Heart right ventricle (tissue), 16 donors: ENCODE data around the gene DPM3. TPM values are rescaled to one million over a fixed set of nuclear protein-coding genes. Genes with fewer than 3 reads are reported as not detected.
A peak's percentile ranks its signal among the peaks of the same experiment; 100 is the strongest.

Source experiments
- ATAC-seq, 8 donors: fragments of 200-7000 bp; cut with Tn5 transposase; one replicate each; pipeline ENCODE4 v1.9.1; 2020; ENCODE audit warnings: mild to moderate bottlenecking in 8 of 8, moderate library complexity in 8 of 8, moderate number of reproducible peaks in 1 of 8
- DNase-seq, 2 donors: peaks; one replicate each; pipeline ENCODE4 v3.0.0-alpha.2; 2020
- H3K27ac ChIP-seq, 10 donors: fragments of 200-600 bp; sonication (generic) in 2 of 10; one replicate each; pipeline versions ENCODE4 v1.5.0 to v1.8.0; 2020 to 2022; ENCODE audit warnings: mild to moderate bottlenecking in 3 of 10
- H3K27me3 ChIP-seq, 7 donors: fragments of 200-600 bp; one replicate each; pipeline ENCODE4 v1.8.0; 2021 to 2022; ENCODE audit warnings: mild to moderate bottlenecking in 2 of 7
- H3K36me3 ChIP-seq, 9 donors: fragments of 200-600 bp; sonication (generic) in 1 of 9; one replicate each; pipeline versions ENCODE4 v1.5.0 to v1.8.0; 2020 to 2022; ENCODE audit warnings: mild to moderate bottlenecking in 2 of 9
- H3K4me1 ChIP-seq, 9 donors: fragments of 200-600 bp; sonication (generic) in 1 of 9; one replicate each; pipeline versions ENCODE4 v1.5.0 to v1.8.0; 2020 to 2022; ENCODE audit warnings: mild to moderate bottlenecking in 4 of 9
- H3K4me3 ChIP-seq, 10 donors: fragments of 200-600 bp; sonication (generic) in 2 of 10; one replicate each; pipeline versions ENCODE4 v1.5.0 to v1.8.0; 2020 to 2022; ENCODE audit warnings: mild to moderate bottlenecking in 7 of 10, moderate library complexity in 2 of 10
- H3K9me3 ChIP-seq, 11 donors: fragments of 200-600 bp in 10 of 11; sonication (generic) in 2 of 11; one replicate each; pipeline versions ENCODE4 v1.5.0 to v1.8.0; 2013 to 2022; ENCODE audit warnings: mild to moderate bottlenecking in 2 of 11, control low read depth in 1 of 11, moderate library complexity in 1 of 11
- CTCF ChIP-seq, 9 donors: fragments of 200-600 bp; sonication (generic) in 2 of 9; IDR thresholded peaks; one replicate each; pipeline versions ENCODE4 v1.5.0 to v1.8.0; 2021 to 2022; ENCODE audit warnings: antibody characterized with exemption in 9 of 9, mild to moderate bottlenecking in 5 of 9, moderate library complexity in 1 of 9
- WGBS, 2 donors: extraction: QIAGEN DNeasy Blood & Tissue Kit; methylation state at CpG; one replicate each; pipeline ENCODE4 v1.1.7; 2013; ENCODE audit warnings: inconsistent platforms in 1 of 2; 5-methylcytosine and 5-hydroxymethylcytosine counted together
- intact Hi-C, 10 donors: fragments of 100-400 bp; cut with DNase I; formaldehyde crosslinking; loops; one replicate each; pipeline versions ENCODE4 v1.11.1 to v1.14.2; 2022
- polyA plus RNA-seq, 2 donors: library from polyadenylated mRNA; stranded (reverse); fragments of 200-250 nt; gene quantifications; one replicate each; pipeline ENCODE4 v1.2.3, GENCODE V29; 2013
- total RNA-seq, 10 donors: library from RNA; stranded (reverse); fragmentation: NEBNext Ultra II Directional in 3 of 10; extraction: Animal tissue kit (Norgen Biotek cat#: 25700) in 3 of 10; gene quantifications; one replicate each; pipeline versions ENCODE4 v1.2.1 to v1.2.4, GENCODE V29; 2021 to 2023
- donor health status: Arrhythmogenic right ventricular cardiomyopathy.
- donor health status: ischemic (EF 13 %, LVEDD 7.1; RV severe dilation, severe dysfunction).
- donor health status: healthy with polysubstance abuse.
- donor health status: DM: no; HTN: yes; CAD: no.
- donor health status: DM: no; HTN: no; CAD: no.
- donor health status: ischemic (EF 25% LVEDD 6.9; RV normal size, moderate dysfunction).
- donor health status: ischemic (EF 25% LVEDD 5.7; RV mildly dilated, moderate dysfunction).
- donor health status: healthy.
- donor health status: DM: yes; HTN: yes; CAD: no.
- donor health status: Ischemic cardiomyopathy.
- donor health status: ischemic (EF 35%, LVEDD 5.7; RV mildly dilated, moderate dysfunction).
- donor health status: nonischemic (EF 11% LVEDD 7.7; RV severe dilation, severe dysfunction).
- donor health status: DM: yes; HTN: yes; CAD: no.
- donor health status: PGD.
- donor health status: ischemic (EF 29% LVEDD 5.4; RV normal size, mild dysfunction).
- donor health status: nonischemic (EF 23%, LVEDD 6.1; RV moderate dilation, normal function).

DPM3 gene
- total and polyA plus RNA-seq, 12 donors = 48.2 to 304 (median 54.3) TPM

- Histone ChIP-seq H3K36me3 (peaks cover 0 to 22% (median 0%) of the 10 kb centered on the region in 9 donors), H3K4me3 (peak overlapping the region in 9 of 10 donors; percentile 63 to 95 (median 84)), H3K27ac (peak overlapping the region in 9 of 10 donors; percentile 87 to 96 (median 93)), H3K9me3 (no peaks in the 10 kb centered on the region), H3K27me3 (no peaks in the 10 kb centered on the region), H3K4me1 (peaks cover 4 to 43% (median 28%) of the 10 kb centered on the region in 9 donors)
- intact Hi-C loops = no loop called here
- WGBS, 2 donors = 6 to 7% methylated on average over 11 of the region's 11 CpGs
- ATAC-seq = no peak
- no peak for TF ChIP-seq CTCF (IDR thresholded peaks at IDR 0.05)
- no peak for DNase-seq
These were observed 261 bp upstream of the DPM3 start for GRCh38 chr1:155140630-155140953.

DNA sequence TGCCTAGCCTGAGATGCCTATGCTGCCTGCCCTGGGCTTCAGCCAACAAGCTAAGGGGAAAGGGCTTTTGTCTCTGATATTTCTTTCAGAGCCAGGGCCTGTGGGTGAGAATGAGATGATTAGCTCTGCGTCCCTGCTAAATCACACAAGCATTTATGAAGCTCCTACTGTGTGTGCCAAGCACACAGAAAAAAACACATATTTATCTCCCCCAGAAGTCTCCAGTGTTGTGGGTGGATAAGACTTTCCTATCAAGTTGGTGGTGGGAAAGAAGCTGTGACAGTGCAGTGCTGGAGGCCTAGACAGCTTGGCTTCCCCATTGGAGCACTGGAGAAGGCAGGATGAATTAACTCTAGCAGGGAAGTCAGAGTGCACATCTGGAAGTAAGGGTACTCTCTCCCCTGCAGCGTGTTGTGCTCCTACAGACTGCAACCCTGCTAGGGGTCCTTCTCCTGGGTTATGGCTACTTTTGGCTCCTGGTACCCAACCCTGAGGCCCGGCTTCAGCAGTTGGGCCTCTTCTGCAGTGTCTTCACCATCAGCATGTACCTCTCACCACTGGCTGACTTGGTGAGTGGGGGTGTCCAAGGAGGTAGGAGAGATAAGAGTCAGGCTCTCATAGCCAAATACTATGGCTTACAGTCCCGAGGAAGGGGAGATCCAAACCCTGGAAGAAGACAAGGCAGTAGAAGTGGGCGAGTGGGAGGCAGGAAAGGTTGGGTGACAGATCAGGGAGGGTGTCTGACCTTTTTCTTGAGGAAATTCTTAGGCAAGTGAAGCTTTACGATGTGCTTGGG, 3.0 kb downstream of the DPM3 start:
- WGBS, 2 donors = 76 to 79% methylated on average over 6 of the region's 6 CpGs
- ATAC-seq (no peak), DNase-seq (no peak)
- TF ChIP-seq CTCF (IDR thresholded peaks at IDR 0.05) = no peak
- Histone ChIP-seq H3K4me1 (peaks cover 8 to 74% (median 59%) of the 10 kb centered on the region in 9 donors), H3K27me3 (no peaks in the 10 kb centered on the region), H3K36me3 (peaks cover 0 to 48% (median 17%) of the 10 kb centered on the region in 9 donors), H3K27ac (peak overlapping the region in 8 of 10 donors; percentile 90 to 100 (median 99)), H3K4me3 (peak overlapping the region in 6 of 10 donors; percentile 65 to 76 (median 68)), H3K9me3 (no peaks in the 10 kb centered on the region)
- intact Hi-C loops = loop anchor here in 2 of 10 donors (5.0 kb wide), 2 partner anchors 35 to 50 kb away; partner anchors contain the start of genes KRTCAP2 (in 1 of the 2) and TRIM46 (in 1 of the 2)

DNA sequence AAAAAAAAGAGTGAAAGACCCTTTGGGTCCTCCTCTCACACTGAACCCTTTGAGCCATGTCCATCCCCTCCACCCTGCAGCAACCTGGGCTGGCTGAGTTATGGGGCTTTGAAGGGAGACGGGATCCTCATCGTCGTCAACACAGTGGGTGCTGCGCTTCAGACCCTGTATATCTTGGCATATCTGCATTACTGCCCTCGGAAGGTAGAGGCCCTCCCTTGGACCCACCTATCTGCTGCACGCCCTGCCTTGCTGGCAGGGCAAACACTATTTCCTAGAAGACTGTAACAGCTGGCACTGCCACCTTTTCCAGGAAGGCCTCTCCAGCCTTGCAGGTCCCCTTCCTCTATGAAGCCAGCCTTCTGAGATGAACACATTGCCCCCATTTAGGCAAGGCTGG, 3.6 kb downstream of the DPM3 start:
- peaks cover 0 to 54% (median 23%) of the 10 kb centered on the region in 9 donors for H3K36me3 ChIP-seq
- H3K4me3 ChIP-seq = peak overlapping the region; percentile 19 to 76 (median 66)
- no peaks in the 10 kb centered on the region for H3K27me3 ChIP-seq
- ATAC-seq (no peak), DNase-seq (no peak)
- WGBS, 2 donors = 42 to 53% methylated on average over 6 of the region's 6 CpGs
- H3K27ac ChIP-seq = peak overlapping the region in 9 of 10 donors; percentile 90 to 100 (median 99)
- TF ChIP-seq CTCF (IDR thresholded peaks at IDR 0.05) = no peak
- H3K9me3 ChIP-seq = no peaks in the 10 kb centered on the region
- intact Hi-C loops = loop anchor here in 2 of 10 donors (5.0 kb wide), 2 partner anchors 36 to 49 kb away; partner anchors contain the start of genes KRTCAP2 (in 1 of the 2) and TRIM46 (in 1 of the 2)
- H3K4me1 ChIP-seq = peaks cover 10 to 80% (median 66%) of the 10 kb centered on the region in 9 donors

GRCh38 chr1:155135415-155136028, 4.8 kb downstream of the DPM3 start, which contains the start of gene SLC50A1:
SLC50A1 (plus strand) TSS chr1:155135852; CDS start chr1:155135912, 60 bp downstream.
- intact Hi-C loops = loop anchor here in 3 of 10 donors (2.0 to 5.0 kb wide), 3 partner anchors 31 to 48 kb away; partner anchors contain the start of genes KRTCAP2 (in 1 of the 3) and TRIM46 (in 1 of the 3)
- ATAC-seq (peak; percentile 89 to 95 (median 94)), DNase-seq (peak; percentile 94 to 95)
- TF ChIP-seq CTCF (IDR thresholded peaks at IDR 0.05) = peak in 7 of 9 donors; percentile 20 to 64 (median 41)
- 1% methylated on average over 52 of the region's 52 CpGs for WGBS, 2 donors
- Histone ChIP-seq H3K4me1 (peaks cover 14 to 90% (median 76%) of the 10 kb centered on the region in 9 donors), H3K27me3 (no peaks in the 10 kb centered on the region), H3K4me3 (peak within 1 kb of the TSS; percentile 29 to 76 (median 66)), H3K27ac (peak within 1 kb of the TSS; percentile 82 to 100 (median 98)), H3K9me3 (no peaks in the 10 kb centered on the region), H3K36me3 (peaks cover 0 to 64% (median 29%) of the 10 kb centered on the region in 9 donors)
